K562 (cell line): ENCODE data around the gene YTHDF1.
A peak's percentile ranks its signal among the peaks of the same experiment; 100 is the strongest.

Source experiments
- ASH1L ChIP-seq: fragments of 450-650 bp; IDR thresholded peaks from 2 replicates; pipeline ENCODE4 v1.6.1; 2018; ENCODE audit warnings: borderline replicate concordance, mild to moderate bottlenecking, low read depth; ENCODE audit not compliant: partially characterized antibody
- CCNT2 ChIP-seq: IDR thresholded peaks from 2 replicates; pipeline ENCODE4 v1.6.1; 2011; ENCODE audit warnings: borderline replicate concordance, low read depth, mild to moderate bottlenecking, moderate library complexity, mixed read lengths, low read length; ENCODE audit not compliant: insufficient read length; ENCODE audit errors: extremely low read depth
- CREM ChIP-seq: IDR thresholded peaks from 2 replicates; pipeline ENCODE4 v1.6.1; 2014; ENCODE audit warnings: antibody characterized with exemption, low read depth
- KAT2B ChIP-seq: IDR thresholded peaks from one replicate; pipeline ENCODE4 v1.6.1; 2012; ENCODE audit warnings: low read depth, mild to moderate bottlenecking, control low read depth, inconsistent platforms, low read length, moderate library complexity
- MAZ ChIP-seq, 2 experiments: fragments of 450-650 bp in 1 of 2; sonication (generic) in 1 of 2; formaldehyde crosslinking; IDR thresholded peaks in 1 of 2; conservative IDR thresholded peaks in 1 of 2; 2 replicates each; pipeline versions ENCODE4 v1.4.0 to v1.5.0; 2020; ENCODE audit warnings: mild to moderate bottlenecking in 1 of 2, missing genetic modification reagents in 1 of 2
- POLR2AphosphoS5 ChIP-seq: IDR thresholded peaks from 2 replicates; pipeline ENCODE4 v1.6.1; 2011; ENCODE audit warnings: mild to moderate bottlenecking, low read depth, low read length, moderate library complexity; ENCODE audit not compliant: control insufficient read depth, insufficient read depth
- SLC30A9 ChIP-seq: fragments of 250-450 bp; sonication (Bioruptor Pico); IDR thresholded peaks from 2 replicates; pipeline ENCODE4 v1.8.0; 2022; ENCODE audit warnings: mild to moderate bottlenecking, moderate library complexity
- STAT5A ChIP-seq: IDR thresholded peaks from 2 replicates; pipeline ENCODE4 v1.6.1; 2012; ENCODE audit warnings: low read length, inconsistent platforms, borderline replicate concordance
- TAF1 ChIP-seq: IDR thresholded peaks from 2 replicates; pipeline ENCODE4 v1.6.1; 2011; ENCODE audit warnings: mild to moderate bottlenecking, low read length, moderate library complexity; ENCODE audit not compliant: insufficient read depth, control insufficient read depth, severe bottlenecking; ENCODE audit errors: extremely low read depth
- TAF7 ChIP-seq: fragments of 450-650 bp; IDR thresholded peaks from 2 replicates; pipeline ENCODE4 v1.6.1; 2016; ENCODE audit warnings: missing genetic modification characterization, missing compliant biosample characterization
- ZNF324 ChIP-seq: fragments of 250-450 bp; sonication (Bioruptor Pico); IDR thresholded peaks from 2 replicates; pipeline ENCODE4 v1.4.0; 2020; ENCODE audit warnings: mild to moderate bottlenecking
- TF ChIP-seq, protein P1 (sequence below), 3 experiments: IDR thresholded peaks in 2 of 3; conservative IDR thresholded peaks in 1 of 3; 2 replicates each; pipeline ENCODE4 v1.5.1; 2011 to 2012; ENCODE audit warnings: low read length in 3 of 3, mild to moderate bottlenecking in 3 of 3, control low read depth in 2 of 3, improper control_type of control experiment in 1 of 3, inconsistent platforms in 1 of 3, low read depth in 1 of 3, mixed read lengths in 1 of 3, moderate library complexity in 1 of 3; ENCODE audit not compliant: insufficient read depth in 2 of 3
- TF ChIP-seq, protein P2 (sequence below): fragments of 450-650 bp; formaldehyde crosslinking; IDR thresholded peaks from 2 replicates; pipeline ENCODE4 v1.4.0; 2020; ENCODE audit warnings: mild to moderate bottlenecking
- TF ChIP-seq, protein P3 (sequence below), 2 experiments: fragments of 450-650 bp in 1 of 2; sonication (generic) in 1 of 2; formaldehyde crosslinking in 1 of 2; IDR thresholded peaks in 1 of 2; conservative IDR thresholded peaks in 1 of 2; 2 replicates each; pipeline versions ENCODE4 v1.6.1 to v1.8.1; 2016 to 2023; ENCODE audit warnings: mild to moderate bottlenecking in 2 of 2, moderate library complexity in 2 of 2, inconsistent platforms in 1 of 2, missing genetic modification reagents in 1 of 2

DNA sequence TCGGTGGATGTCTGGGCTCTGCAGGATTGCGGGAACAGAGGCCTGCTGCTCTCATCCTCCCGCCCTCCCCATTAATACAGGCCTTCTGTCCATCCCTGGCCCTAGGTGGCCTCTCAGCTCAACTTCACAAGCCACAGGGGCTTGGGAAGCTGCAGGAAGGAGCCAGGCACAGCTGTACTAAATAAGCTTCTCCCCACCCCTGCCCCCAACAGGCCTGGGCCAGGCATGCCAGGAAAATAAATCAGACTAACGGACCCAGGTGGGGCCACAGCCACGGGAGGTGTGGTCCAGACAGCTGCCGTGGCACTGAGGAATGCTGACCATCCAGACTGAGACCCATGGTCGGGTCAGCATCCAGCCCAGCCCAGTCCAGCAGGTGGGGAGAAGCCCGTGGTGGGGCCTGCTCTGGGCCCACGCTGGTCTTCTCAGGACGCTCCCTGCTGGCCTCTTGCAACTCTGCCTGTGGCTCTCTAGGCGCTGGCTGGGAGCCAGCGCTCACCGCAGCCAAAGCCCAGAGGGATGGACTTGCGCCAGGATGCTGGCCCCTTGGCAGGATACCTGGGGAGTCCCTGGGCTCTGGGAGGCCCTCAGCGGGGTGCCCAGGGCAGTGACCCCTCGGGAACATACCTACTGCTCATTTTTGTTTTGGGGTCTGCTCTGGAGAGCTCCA is 8.6 kb upstream of the YTHDF1 start:
- TF ChIP-seq ZNF324 (CRISPR knock-in tag), result no peak
- TF ChIP-seq, protein P1, sequence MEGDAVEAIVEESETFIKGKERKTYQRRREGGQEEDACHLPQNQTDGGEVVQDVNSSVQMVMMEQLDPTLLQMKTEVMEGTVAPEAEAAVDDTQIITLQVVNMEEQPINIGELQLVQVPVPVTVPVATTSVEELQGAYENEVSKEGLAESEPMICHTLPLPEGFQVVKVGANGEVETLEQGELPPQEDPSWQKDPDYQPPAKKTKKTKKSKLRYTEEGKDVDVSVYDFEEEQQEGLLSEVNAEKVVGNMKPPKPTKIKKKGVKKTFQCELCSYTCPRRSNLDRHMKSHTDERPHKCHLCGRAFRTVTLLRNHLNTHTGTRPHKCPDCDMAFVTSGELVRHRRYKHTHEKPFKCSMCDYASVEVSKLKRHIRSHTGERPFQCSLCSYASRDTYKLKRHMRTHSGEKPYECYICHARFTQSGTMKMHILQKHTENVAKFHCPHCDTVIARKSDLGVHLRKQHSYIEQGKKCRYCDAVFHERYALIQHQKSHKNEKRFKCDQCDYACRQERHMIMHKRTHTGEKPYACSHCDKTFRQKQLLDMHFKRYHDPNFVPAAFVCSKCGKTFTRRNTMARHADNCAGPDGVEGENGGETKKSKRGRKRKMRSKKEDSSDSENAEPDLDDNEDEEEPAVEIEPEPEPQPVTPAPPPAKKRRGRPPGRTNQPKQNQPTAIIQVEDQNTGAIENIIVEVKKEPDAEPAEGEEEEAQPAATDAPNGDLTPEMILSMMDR (IDR thresholded peaks at IDR 0.05 in 2 of 3, conservative IDR thresholded peaks at IDR 0.05 in 1 of 3; ENCODE audit: insufficient read depth in 2 of 3, low read depth in 1 of 3, low read length in 3 of 3), result peak; percentile 20 to 51 (median 23); a peak in 4 of 6 replicates
- TF ChIP-seq KAT2B, result no peak
- TF ChIP-seq TAF1, result no peak
- no peak for TF ChIP-seq STAT5A
- TF ChIP-seq POLR2AphosphoS5, result no peak
- TF ChIP-seq, protein P2, sequence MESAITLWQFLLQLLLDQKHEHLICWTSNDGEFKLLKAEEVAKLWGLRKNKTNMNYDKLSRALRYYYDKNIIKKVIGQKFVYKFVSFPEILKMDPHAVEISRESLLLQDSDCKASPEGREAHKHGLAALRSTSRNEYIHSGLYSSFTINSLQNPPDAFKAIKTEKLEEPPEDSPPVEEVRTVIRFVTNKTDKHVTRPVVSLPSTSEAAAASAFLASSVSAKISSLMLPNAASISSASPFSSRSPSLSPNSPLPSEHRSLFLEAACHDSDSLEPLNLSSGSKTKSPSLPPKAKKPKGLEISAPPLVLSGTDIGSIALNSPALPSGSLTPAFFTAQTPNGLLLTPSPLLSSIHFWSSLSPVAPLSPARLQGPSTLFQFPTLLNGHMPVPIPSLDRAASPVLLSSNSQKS (CRISPR knock-in tag), result no peak
- TF ChIP-seq CREM, result no peak
- TF ChIP-seq ASH1L, result no peak
- TF ChIP-seq MAZ (CRISPR knock-in tag; conservative IDR thresholded peaks at IDR 0.05 in 1 of 2, IDR thresholded peaks at IDR 0.05 in 1 of 2), result no peak
- TF ChIP-seq SLC30A9 (CRISPR knock-in tag), result no peak
- no peak for TF ChIP-seq CCNT2
- TF ChIP-seq, protein P3, sequence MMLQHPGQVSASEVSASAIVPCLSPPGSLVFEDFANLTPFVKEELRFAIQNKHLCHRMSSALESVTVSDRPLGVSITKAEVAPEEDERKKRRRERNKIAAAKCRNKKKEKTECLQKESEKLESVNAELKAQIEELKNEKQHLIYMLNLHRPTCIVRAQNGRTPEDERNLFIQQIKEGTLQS (IDR thresholded peaks at IDR 0.05), result no peak
- TF ChIP-seq, protein P3 (CRISPR knock-in tag; conservative IDR thresholded peaks at IDR 0.05), result no peak
- no peak for TF ChIP-seq TAF7 (tag)
